GM12878 (cell line): ENCODE measurements around the gene MAP1LC3B. TPM values are rescaled to one million over a fixed set of nuclear protein-coding genes. Genes with fewer than 3 reads are reported as not detected.

Source experiments
- ATAC-seq: fragments of 200-7000 bp; cut with Tn5 transposase; 3 replicates; pipeline ENCODE4 v1.9.1; 2020; ENCODE audit warnings: mild to moderate bottlenecking, moderate library complexity
- BruUV-seq: library from RNA; stranded (reverse); fragments of 400-500 nt; replicated peaks from 2 replicates; lab custom pipeline; 2021; lab: Mats Ljungman, UMichigan
- CTCF ChIA-PET: fragments of 300-600 bp; sonication (Branson Sonifier 250); formaldehyde crosslinking; extraction: SDS; loops from one replicate; lab custom pipeline; 2021; ENCODE audit warnings: inconsistent platforms; lab: Yijun Ruan, JAX
- POLR2A ChIA-PET: fragments of 350-600 bp; formaldehyde crosslinking; extraction: SDS; loops from one replicate; lab custom pipeline; 2021; ENCODE audit warnings: inconsistent platforms; lab: Charles Lee
- RAD21 ChIA-PET: fragments of 300-600 bp; sonication (Branson Sonifier 250); formaldehyde crosslinking; loops from one replicate; lab custom pipeline; 2023; ENCODE audit warnings: antibody characterized with exemption; ENCODE audit not compliant: unreplicated experiment; lab: Charles Lee
- SMC1A ChIA-PET: fragments of 300-600 bp; sonication (Branson Sonifier 250); formaldehyde crosslinking; loops from one replicate; lab custom pipeline; 2023; ENCODE audit not compliant: unreplicated experiment, uncharacterized antibody; lab: Charles Lee
- DNase-seq: peaks from one replicate; pipeline ENCODE4 v3.0.0-alpha.2; 2011; ENCODE audit warnings: low read depth, low spot score
- FAIRE-seq: peaks from 3 replicates; lab custom pipeline; 2011; peaks lifted over from hg19 to GRCh38; lab: Jason Lieb, UNC
- H2AFZ ChIP-seq: 2 replicates; pipeline ENCODE4 v1.6.0; 2011; ENCODE audit warnings: low read depth, low read length, control low read depth; ENCODE audit not compliant: control insufficient read depth
- H3K27ac ChIP-seq: 2 replicates; pipeline ENCODE4 v1.5.1; 2011; ENCODE audit warnings: control low read depth; ENCODE audit not compliant: control insufficient read depth, insufficient read depth
- H3K27me3 ChIP-seq, 2 experiments: replicated peaks in 1 of 2; 2 replicates each; pipeline versions ENCODE4 v1.6.0 to v1.6.1; 2011; ENCODE audit warnings: low read length in 1 of 2; ENCODE audit not compliant: control insufficient read depth in 2 of 2, insufficient read depth in 2 of 2
- H3K36me3 ChIP-seq, 2 experiments: 2 replicates each; pipeline ENCODE4 v1.5.1; 2011; ENCODE audit warnings: low read length in 1 of 2; ENCODE audit not compliant: control insufficient read depth in 2 of 2, insufficient read depth in 2 of 2
- H3K4me1 ChIP-seq: 2 replicates; pipeline ENCODE4 v1.6.1; 2011; ENCODE audit warnings: mild to moderate bottlenecking, low read length, moderate library complexity, mixed read lengths; ENCODE audit not compliant: control insufficient read depth, insufficient read depth
- H3K4me2 ChIP-seq: 2 replicates; pipeline ENCODE4 v1.6.0; 2011; ENCODE audit warnings: control low read depth; ENCODE audit not compliant: control insufficient read depth, insufficient read depth
- H3K4me3 ChIP-seq: fragments of 200-600 bp; sonication (generic); 2 replicates; pipeline ENCODE4 v1.5.1; 2016
- H3K79me2 ChIP-seq: 2 replicates; pipeline ENCODE4 v1.6.0; 2011; ENCODE audit warnings: low read length; ENCODE audit not compliant: control insufficient read depth, insufficient read depth
- H3K9ac ChIP-seq: 2 replicates; pipeline ENCODE4 v1.8.0; 2011; ENCODE audit warnings: low read length, control low read depth, mixed read lengths; ENCODE audit not compliant: control insufficient read depth, insufficient read depth
- H3K9me3 ChIP-seq: replicated peaks from 3 replicates; pipeline ENCODE4 v1.5.1; 2011; ENCODE audit warnings: mild to moderate bottlenecking, low read length; ENCODE audit not compliant: control insufficient read depth, insufficient read depth
- H4K20me1 ChIP-seq: 2 replicates; pipeline ENCODE4 v1.6.0; 2011; ENCODE audit not compliant: control insufficient read depth, insufficient read depth
- CBX5 ChIP-seq: sonication (generic); IDR thresholded peaks from 2 replicates; pipeline ENCODE4 v1.6.1; 2016; ENCODE audit warnings: low read depth, moderate library complexity, mild to moderate bottlenecking, inconsistent platforms
- ESRRA ChIP-seq: IDR thresholded peaks from 2 replicates; pipeline ENCODE4 v1.6.1; 2012; ENCODE audit warnings: mild to moderate bottlenecking, low read length, improper control_type of control experiment
- GATAD2B ChIP-seq: fragments of 450-650 bp; conservative IDR thresholded peaks from 2 replicates; pipeline ENCODE4 v1.6.1; 2017; ENCODE audit warnings: low read depth, mild to moderate bottlenecking, moderate library complexity
- IKZF2 ChIP-seq, 2 experiments: fragments of 450-650 bp; IDR thresholded peaks; 2 replicates each; pipeline ENCODE4 v1.6.1; 2017; ENCODE audit warnings: mild to moderate bottlenecking in 2 of 2, moderate library complexity in 2 of 2
- JUND ChIP-seq: IDR thresholded peaks from 2 replicates; pipeline ENCODE4 v1.6.1; 2012; ENCODE audit warnings: low read depth, mild to moderate bottlenecking, low read length, improper control_type of control experiment, moderate library complexity
- MTA3 ChIP-seq: IDR thresholded peaks from 2 replicates; pipeline ENCODE4 v1.6.1; 2012; ENCODE audit warnings: low read length, inconsistent platforms, borderline replicate concordance
- NFXL1 ChIP-seq: fragments of 450-650 bp; IDR thresholded peaks from 2 replicates; pipeline ENCODE4 v1.6.1; 2017; ENCODE audit warnings: antibody characterized with exemption, mild to moderate bottlenecking, borderline replicate concordance
- RUNX3 ChIP-seq: IDR thresholded peaks from 2 replicates; pipeline ENCODE4 v1.6.1; 2012; ENCODE audit warnings: low read length, inconsistent platforms
- SMC3 ChIP-seq: IDR thresholded peaks from 2 replicates; pipeline ENCODE4 v1.6.1; 2011; ENCODE audit warnings: low read length, improper control_type of control experiment, borderline replicate concordance
- STAT3 ChIP-seq: IDR thresholded peaks from 2 replicates; pipeline ENCODE4 v1.6.1; 2011; ENCODE audit warnings: low read depth, low read length, improper control_type of control experiment
- YY1 ChIP-seq: IDR thresholded peaks from 2 replicates; pipeline ENCODE4 v1.6.1; 2011; ENCODE audit warnings: low read depth, mild to moderate bottlenecking, low read length
- ZNF207 ChIP-seq: fragments of 450-650 bp; IDR thresholded peaks from 2 replicates; pipeline ENCODE4 v1.6.1; 2014; ENCODE audit warnings: antibody characterized with exemption, mild to moderate bottlenecking, borderline replicate concordance
- WGBS: methylation state at CpG from one replicate; pipeline ENCODE4 v1.1.6; 2016; ENCODE audit warnings: low lambda C conversion rate; ENCODE audit not compliant: insufficient replicate concordance, insufficient coverage; ENCODE audit errors: missing lambda C conversion rate; 5-methylcytosine and 5-hydroxymethylcytosine counted together
- in situ Hi-C: fragments of 300-500 bp; cut with MboI; formaldehyde crosslinking; loops from 9 replicates; pipeline ENCODE4 v1.14.3; 2018; ENCODE audit warnings: mixed read lengths
- intact Hi-C: fragments of 100-400 bp; cut with micrococcal nuclease; formaldehyde crosslinking; loops from one replicate; pipeline ENCODE4 v1.14.2; 2022; ENCODE audit not compliant: unreplicated experiment
- polyA plus RNA-seq, 11 experiments: library from polyadenylated mRNA; depleted of rRNA in 4 of 11; unstranded in 6 of 11; stranded (reverse) in 5 of 11; fragments of >200 nt; fragmentation: Nextera tagmentation in 4 of 11; fragmentation: Illumina TruSeq in 1 of 11; extraction: Ambion mirVana in 4 of 11; extraction: Trizol in 1 of 11; gene quantifications; 1 replicate in 1 of 11; 2 replicates in 10 of 11; pipeline versions ENCODE4 v1.2.1 to v1.2.3, GENCODE V29; 2011 to 2016; ENCODE audit warnings: inconsistent platforms in 2 of 11, missing spikeins in 2 of 11, low read depth in 1 of 11
- total RNA-seq, 4 experiments: library from RNA; depleted of rRNA in 3 of 4; stranded (reverse); fragments of >200 nt in 3 of 4; fragmentation: Illumina TruSeq in 1 of 4; extraction: Trizol in 1 of 4; gene quantifications; 2 replicates each; pipeline versions ENCODE4 v1.2.1 to v1.2.3, GENCODE V29; 2013 to 2021
- TF ChIP-seq, protein P1 (sequence below): fragments of 450-650 bp; IDR thresholded peaks from 2 replicates; pipeline ENCODE4 v1.6.1; 2014; ENCODE audit warnings: mild to moderate bottlenecking
- TF ChIP-seq, protein P2 (sequence below): fragments of 150-350 bp; IDR thresholded peaks from 2 replicates; pipeline ENCODE4 v1.6.1; 2014; ENCODE audit warnings: mild to moderate bottlenecking, low read depth, low read length
- TF ChIP-seq, protein P3 (sequence below): fragments of 450-650 bp; IDR thresholded peaks from 2 replicates; pipeline ENCODE4 v1.6.1; 2017; ENCODE audit warnings: mild to moderate bottlenecking
- TF ChIP-seq, protein P4 (sequence below): IDR thresholded peaks from 2 replicates; pipeline ENCODE4 v1.6.1; 2012; ENCODE audit warnings: low read depth, low read length, improper control_type of control experiment

MAP1LC3B gene
- total and polyA plus RNA-seq, 10 of the 15 experiments (the other 5 are each of a cell fraction or from before 2014, with no cell fraction given): 6.1 to 42.8 (median 13.7) TPM

DNA sequence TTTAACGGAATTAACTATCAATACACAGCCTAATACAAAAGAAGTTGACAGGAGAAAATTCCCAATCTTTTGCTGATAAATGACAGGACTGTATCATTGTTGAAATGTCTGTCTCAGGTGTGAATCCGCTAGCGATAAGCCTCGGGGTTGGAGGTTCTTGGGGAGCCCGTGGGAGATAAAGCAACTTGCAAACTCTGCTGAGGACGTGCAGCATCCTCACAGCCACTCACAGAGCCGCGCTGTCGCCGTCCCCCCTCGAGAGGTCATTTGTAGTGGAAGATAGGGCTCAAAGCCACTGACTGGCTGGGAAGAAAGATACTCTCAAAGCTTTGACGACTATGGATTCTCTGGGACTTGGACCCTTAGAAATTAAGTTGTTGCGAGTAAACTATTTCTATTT, 17.0 kb downstream of the MAP1LC3B start:
- ChIA-PET RAD21 (no interaction called here), SMC1A (no interaction called here)
- no peak for DNase-seq
- TF ChIP-seq STAT3 (no peak), JUND (no peak), YY1 (no peak), CBX5 (no peak), ZNF207 (no peak), MTA3 (no peak), GATAD2B (no peak), SMC3 (no peak), IKZF2 (IDR thresholded peaks at IDR 0.05) (no peak), NFXL1 (no peak), RUNX3 (no peak), ESRRA (no peak)
- TF ChIP-seq, protein P1, sequence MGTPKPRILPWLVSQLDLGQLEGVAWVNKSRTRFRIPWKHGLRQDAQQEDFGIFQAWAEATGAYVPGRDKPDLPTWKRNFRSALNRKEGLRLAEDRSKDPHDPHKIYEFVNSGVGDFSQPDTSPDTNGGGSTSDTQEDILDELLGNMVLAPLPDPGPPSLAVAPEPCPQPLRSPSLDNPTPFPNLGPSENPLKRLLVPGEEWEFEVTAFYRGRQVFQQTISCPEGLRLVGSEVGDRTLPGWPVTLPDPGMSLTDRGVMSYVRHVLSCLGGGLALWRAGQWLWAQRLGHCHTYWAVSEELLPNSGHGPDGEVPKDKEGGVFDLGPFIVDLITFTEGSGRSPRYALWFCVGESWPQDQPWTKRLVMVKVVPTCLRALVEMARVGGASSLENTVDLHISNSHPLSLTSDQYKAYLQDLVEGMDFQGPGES: no peak
- TF ChIP-seq, protein P2, sequence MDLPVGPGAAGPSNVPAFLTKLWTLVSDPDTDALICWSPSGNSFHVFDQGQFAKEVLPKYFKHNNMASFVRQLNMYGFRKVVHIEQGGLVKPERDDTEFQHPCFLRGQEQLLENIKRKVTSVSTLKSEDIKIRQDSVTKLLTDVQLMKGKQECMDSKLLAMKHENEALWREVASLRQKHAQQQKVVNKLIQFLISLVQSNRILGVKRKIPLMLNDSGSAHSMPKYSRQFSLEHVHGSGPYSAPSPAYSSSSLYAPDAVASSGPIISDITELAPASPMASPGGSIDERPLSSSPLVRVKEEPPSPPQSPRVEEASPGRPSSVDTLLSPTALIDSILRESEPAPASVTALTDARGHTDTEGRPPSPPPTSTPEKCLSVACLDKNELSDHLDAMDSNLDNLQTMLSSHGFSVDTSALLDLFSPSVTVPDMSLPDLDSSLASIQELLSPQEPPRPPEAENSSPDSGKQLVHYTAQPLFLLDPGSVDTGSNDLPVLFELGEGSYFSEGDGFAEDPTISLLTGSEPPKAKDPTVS: no peak
- TF ChIP-seq, protein P3, sequence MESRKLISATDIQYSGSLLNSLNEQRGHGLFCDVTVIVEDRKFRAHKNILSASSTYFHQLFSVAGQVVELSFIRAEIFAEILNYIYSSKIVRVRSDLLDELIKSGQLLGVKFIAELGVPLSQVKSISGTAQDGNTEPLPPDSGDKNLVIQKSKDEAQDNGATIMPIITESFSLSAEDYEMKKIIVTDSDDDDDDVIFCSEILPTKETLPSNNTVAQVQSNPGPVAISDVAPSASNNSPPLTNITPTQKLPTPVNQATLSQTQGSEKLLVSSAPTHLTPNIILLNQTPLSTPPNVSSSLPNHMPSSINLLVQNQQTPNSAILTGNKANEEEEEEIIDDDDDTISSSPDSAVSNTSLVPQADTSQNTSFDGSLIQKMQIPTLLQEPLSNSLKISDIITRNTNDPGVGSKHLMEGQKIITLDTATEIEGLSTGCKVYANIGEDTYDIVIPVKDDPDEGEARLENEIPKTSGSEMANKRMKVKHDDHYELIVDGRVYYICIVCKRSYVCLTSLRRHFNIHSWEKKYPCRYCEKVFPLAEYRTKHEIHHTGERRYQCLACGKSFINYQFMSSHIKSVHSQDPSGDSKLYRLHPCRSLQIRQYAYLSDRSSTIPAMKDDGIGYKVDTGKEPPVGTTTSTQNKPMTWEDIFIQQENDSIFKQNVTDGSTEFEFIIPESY: no peak
- TF ChIP-seq, protein P4, sequence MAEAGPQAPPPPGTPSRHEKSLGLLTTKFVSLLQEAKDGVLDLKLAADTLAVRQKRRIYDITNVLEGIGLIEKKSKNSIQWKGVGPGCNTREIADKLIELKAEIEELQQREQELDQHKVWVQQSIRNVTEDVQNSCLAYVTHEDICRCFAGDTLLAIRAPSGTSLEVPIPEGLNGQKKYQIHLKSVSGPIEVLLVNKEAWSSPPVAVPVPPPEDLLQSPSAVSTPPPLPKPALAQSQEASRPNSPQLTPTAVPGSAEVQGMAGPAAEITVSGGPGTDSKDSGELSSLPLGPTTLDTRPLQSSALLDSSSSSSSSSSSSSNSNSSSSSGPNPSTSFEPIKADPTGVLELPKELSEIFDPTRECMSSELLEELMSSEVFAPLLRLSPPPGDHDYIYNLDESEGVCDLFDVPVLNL: no peak

More for the DNA sequence above, 17.0 kb downstream of the MAP1LC3B start:
- no peaks in the 10 kb centered on the region for H3K36me3 ChIP-seq
- no peak for FAIRE-seq
- no peak overlapping the region for H3K4me2 ChIP-seq
- no peaks in the 10 kb centered on the region; the same call in 2 of the 3 replicates for H3K9me3 ChIP-seq
- no peak overlapping the region for H3K9ac ChIP-seq
- no peaks in the 10 kb centered on the region; the same call in none of the 2 replicates for H4K20me1 ChIP-seq
- no peak overlapping the region for H3K4me3 ChIP-seq
- H3K4me1 ChIP-seq: peaks cover 11% of the 10 kb centered on the region
- in situ Hi-C loops: no loop called here
- ATAC-seq: no peak
- H3K27ac ChIP-seq: no peak overlapping the region
- H3K27me3 ChIP-seq: peaks cover 0 to 3% of the 10 kb centered on the region in 2 experiments; a peak in 2 of 4 replicates
- intact Hi-C loops: no loop called here
- no peak overlapping the region for H2AFZ ChIP-seq
- H3K79me2 ChIP-seq: no peaks in the 10 kb centered on the region
- WGBS: 89% methylated on average over 13 of the region's 13 CpGs
- POLR2A ChIA-PET: no interaction called here
- CTCF ChIA-PET: no interaction called here
- BruUV-seq: no TSS peak
